Camera-type eye (tissue), 1 donor: ENCODE measurements around the gene SLC25A41. TPM values are rescaled to one million over a fixed set of nuclear protein-coding genes. Genes with fewer than 3 reads are reported as not detected.

Experiments used
- total RNA-seq: library from RNA; depleted of rRNA; stranded (reverse); fragments of >200 nt; gene quantifications from one replicate; pipeline ENCODE4 v1.2.3, GENCODE V29; 2014

Gene SLC25A41
- total RNA-seq = not detected

GRCh38 chr19:6433663-6434062, at the start of gene SLC25A41:
TSS of gene SLC25A41 (minus strand) at chr19:6433763. CDS start at chr19:6433693, 70 bp downstream.

GRCh38 chr19:6481541-6482342, 48.2 kb upstream of the SLC25A41 start, which contains the start of gene DENND1C:
TSS of gene DENND1C (minus strand) at chr19:6481787. CDS start at chr19:6481695, 92 bp downstream.

GRCh38 chr19:6464070-6464873, 30.7 kb upstream of the SLC25A41 start, which contains the start of gene CRB3:
TSS of gene CRB3 (plus strand) at chr19:6464271. CDS start at chr19:6464702, 431 bp downstream.

DNA sequence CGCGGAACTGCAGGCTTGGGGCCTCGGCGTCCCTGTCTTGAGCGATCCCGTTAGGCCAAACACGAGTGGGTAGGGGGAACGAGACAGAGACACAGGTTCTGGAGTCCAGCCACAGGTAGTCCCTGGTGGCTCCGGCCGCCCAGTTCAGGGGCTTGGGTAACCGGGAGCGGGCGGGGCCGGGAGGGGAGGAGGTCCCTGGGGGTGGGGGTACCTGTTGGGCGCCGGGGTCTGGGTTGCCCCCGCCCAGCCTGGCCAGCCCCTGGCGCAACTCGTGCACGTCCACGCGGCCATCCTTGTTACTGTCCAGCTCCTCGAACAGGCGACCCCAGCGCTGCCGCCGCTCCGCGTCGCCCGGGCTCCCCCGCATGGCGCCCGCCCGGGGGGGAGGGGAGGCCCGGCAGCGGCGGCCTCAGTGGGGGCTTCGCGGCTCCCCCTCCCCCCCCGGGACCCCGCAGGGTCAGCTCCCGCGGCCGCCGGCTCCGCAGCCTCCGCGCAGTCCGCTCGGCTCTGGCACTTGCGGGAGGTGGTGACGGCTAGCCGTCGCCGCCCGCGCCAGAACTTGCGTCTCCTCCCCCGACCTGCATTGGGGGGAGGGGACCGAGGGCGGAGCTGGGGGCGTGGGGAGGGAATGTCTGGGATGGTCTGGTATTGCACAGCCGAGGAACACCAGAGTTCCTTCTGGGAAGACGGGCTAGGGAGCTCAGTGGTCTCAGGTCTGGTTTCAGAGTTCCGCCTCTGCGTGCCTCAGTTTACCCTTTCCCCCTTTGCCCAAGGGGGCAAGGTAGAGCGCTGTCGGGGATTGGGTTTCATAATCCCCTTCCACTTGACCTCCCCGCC, 25.9 kb upstream of the SLC25A41 start, which contains the start of gene SLC25A23:
SLC25A23 (minus strand) TSS at position 531 of the 837 bp plus-strand sequence; CDS start at position 367, 164 bp downstream.

GRCh38 chr19:6424195-6424938, 9.2 kb downstream of the SLC25A41 start, which contains the start of gene KHSRP:
TSS of gene KHSRP (minus strand) at chr19:6424811. CDS start at chr19:6424701, 110 bp downstream.

GRCh38 chr19:6393074-6393982, 40.2 kb downstream of the SLC25A41 start, which contains the start of gene GTF2F1:
TSS of gene GTF2F1 (minus strand) at chr19:6393164. CDS start at chr19:6392995, 169 bp downstream.

Other genes starting within 250 kb of the SLC25A41 start
- 20.1 TPM for gene MLLT1, start 153.8 kb downstream of the SLC25A41 start, total RNA-seq
- gene ACER1, start 100.2 kb downstream of the SLC25A41 start, total RNA-seq = not detected
- gene CLPP, start 72.2 kb downstream of the SLC25A41 start, total RNA-seq = 33.7 TPM
- gene ALKBH7, start 61.0 kb downstream of the SLC25A41 start, total RNA-seq = 57.5 TPM
- 2.4 TPM for gene PSPN, start 57.8 kb downstream of the SLC25A41 start, total RNA-seq
- 47.6 TPM for gene GTF2F1, start 40.6 kb downstream of the SLC25A41 start, total RNA-seq
- 167 TPM for gene KHSRP, start 9.0 kb downstream of the SLC25A41 start, total RNA-seq
- 82.0 TPM for gene SLC25A23, start 26.0 kb upstream of the SLC25A41 start, total RNA-seq
- 5.9 TPM for gene CRB3, start 30.5 kb upstream of the SLC25A41 start, total RNA-seq
- gene DENND1C, start 48.0 kb upstream of the SLC25A41 start, total RNA-seq = 0.49 TPM
- 51.8 TPM for gene TUBB4A, start 68.5 kb upstream of the SLC25A41 start, total RNA-seq
- gene TNFSF9, start 97.3 kb upstream of the SLC25A41 start, total RNA-seq = 0.44 TPM
- gene CD70, start 157.4 kb upstream of the SLC25A41 start, total RNA-seq = 1.8 TPM
- 0.33 TPM for gene TNFSF14, start 236.4 kb upstream of the SLC25A41 start, total RNA-seq